Skeletal muscle tissue (tissue), 4 donors: ENCODE results near the gene GALNT16. TPM values are rescaled to one million over a fixed set of nuclear protein-coding genes. Genes with fewer than 3 reads are reported as not detected.
A peak's percentile ranks its signal among the peaks of the same experiment; 100 is the strongest.
"Not testable (repeated sequence)": the region's sequence is repeated elsewhere in the genome, so short reads cannot be mapped to it uniquely, and the experiment has no call there.

ENCODE experiments used
- H3K27ac ChIP-seq: one replicate; pipeline ENCODE4 v1.7.0; 2013; ENCODE audit warnings: mild to moderate bottlenecking, low read depth, low read length, inconsistent platforms
- H3K27me3 ChIP-seq, 3 donors: one replicate each; pipeline ENCODE4 v1.7.0; 2013; ENCODE audit warnings: low read length in 3 of 3; ENCODE audit not compliant: control insufficient read depth in 3 of 3, insufficient read depth in 3 of 3
- H3K36me3 ChIP-seq, 3 donors: one replicate each; pipeline ENCODE4 v1.7.0; 2013; ENCODE audit warnings: low read length in 3 of 3; ENCODE audit not compliant: control insufficient read depth in 3 of 3, insufficient read depth in 3 of 3
- H3K4me1 ChIP-seq, 3 donors: one replicate each; pipeline ENCODE4 v1.7.0; 2013; ENCODE audit warnings: low read length in 3 of 3, mild to moderate bottlenecking in 3 of 3; ENCODE audit not compliant: control insufficient read depth in 3 of 3, insufficient read depth in 3 of 3
- H3K4me3 ChIP-seq, 3 donors: one replicate each; pipeline ENCODE4 v1.7.0; 2013; ENCODE audit warnings: low read length in 3 of 3
- H3K9ac ChIP-seq, 3 donors: one replicate each; pipeline ENCODE4 v1.7.0; 2013; ENCODE audit warnings: low read length in 3 of 3, mild to moderate bottlenecking in 3 of 3, moderate library complexity in 2 of 3, low read depth in 1 of 3
- H3K9me3 ChIP-seq, 3 donors: one replicate each; pipeline ENCODE4 v1.7.0; 2013; ENCODE audit warnings: low read length in 3 of 3; ENCODE audit not compliant: control insufficient read depth in 3 of 3
- total RNA-seq: library from RNA; depleted of rRNA; stranded (reverse); fragments of >200 nt; gene quantifications from one replicate; pipeline ENCODE4 v1.2.3, GENCODE V29; 2014
- donor health status: Osteomylitis.

The GALNT16 gene
- total RNA-seq, 1 donor from 2014 or later = 8.4 TPM

- no peak overlapping the region for H3K4me3 ChIP-seq
- no peak overlapping the region for H3K27ac ChIP-seq
- no peaks in the 10 kb centered on the region for H3K27me3 ChIP-seq
- peaks cover 6 to 20% (median 18%) of the 10 kb centered on the region in 3 donors for H3K36me3 ChIP-seq
- H3K9me3 ChIP-seq = peaks cover 0 to 2% (median 0%) of the 10 kb centered on the region in 3 donors
- no peak overlapping the region for H3K9ac ChIP-seq
- no peaks in the 10 kb centered on the region for H3K4me1 ChIP-seq
Observed at GRCh38 chr14:69378274-69378673, 118.3 kb downstream of the GALNT16 start.

- H3K4me1 ChIP-seq = no peaks in the 10 kb centered on the region
- no peak overlapping the region for H3K27ac ChIP-seq
- H3K4me3 ChIP-seq = no peak overlapping the region
- no peaks in the 10 kb centered on the region for H3K9me3 ChIP-seq
- no peaks in the 10 kb centered on the region for H3K27me3 ChIP-seq
- peaks cover 7 to 35% (median 23%) of the 10 kb centered on the region in 3 donors for H3K36me3 ChIP-seq
- H3K9ac ChIP-seq = no peak overlapping the region
Observed at GRCh38 chr14:69387311-69387710, 127.4 kb downstream of the GALNT16 start.

- H3K27me3 ChIP-seq, H3K9me3 ChIP-seq, H3K27ac ChIP-seq, H3K4me3 ChIP-seq, H3K4me1 ChIP-seq, H3K9ac ChIP-seq: not testable (repeated sequence)
- H3K36me3 ChIP-seq = peaks cover 18 to 59% (median 44%) of the 10 kb centered on the region in 3 donors
Observed at GRCh38 chr14:69391400-69391799, 131.4 kb downstream of the GALNT16 start.

DNA sequence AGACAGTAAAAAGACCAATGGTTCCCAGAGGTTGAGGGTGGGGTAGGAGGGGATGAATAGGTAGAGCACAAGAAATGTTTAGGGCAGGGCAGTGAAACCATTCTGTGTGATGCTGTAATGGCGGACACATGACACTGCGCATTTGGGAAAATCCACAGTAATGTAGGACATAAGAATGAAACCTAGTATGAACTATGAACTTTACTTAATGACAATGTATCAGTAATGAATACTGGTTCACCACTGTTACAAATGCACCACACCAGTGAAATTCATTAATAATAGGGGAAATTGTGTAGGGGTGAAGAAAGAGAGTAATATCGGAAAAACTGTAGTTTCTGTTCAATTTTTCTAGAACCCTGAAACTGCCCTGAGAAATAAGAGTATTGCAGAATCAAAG lies 132.5 kb downstream of the GALNT16 start:
- H3K9ac ChIP-seq = no peak overlapping the region
- no peaks in the 10 kb centered on the region for H3K27me3 ChIP-seq
- H3K4me3 ChIP-seq = no peak overlapping the region
- peaks cover 18 to 53% (median 40%) of the 10 kb centered on the region in 3 donors for H3K36me3 ChIP-seq
- peaks cover 8 to 11% (median 9%) of the 10 kb centered on the region in 3 donors for H3K4me1 ChIP-seq
- no peak overlapping the region for H3K27ac ChIP-seq
- no peaks in the 10 kb centered on the region for H3K9me3 ChIP-seq

DNA sequence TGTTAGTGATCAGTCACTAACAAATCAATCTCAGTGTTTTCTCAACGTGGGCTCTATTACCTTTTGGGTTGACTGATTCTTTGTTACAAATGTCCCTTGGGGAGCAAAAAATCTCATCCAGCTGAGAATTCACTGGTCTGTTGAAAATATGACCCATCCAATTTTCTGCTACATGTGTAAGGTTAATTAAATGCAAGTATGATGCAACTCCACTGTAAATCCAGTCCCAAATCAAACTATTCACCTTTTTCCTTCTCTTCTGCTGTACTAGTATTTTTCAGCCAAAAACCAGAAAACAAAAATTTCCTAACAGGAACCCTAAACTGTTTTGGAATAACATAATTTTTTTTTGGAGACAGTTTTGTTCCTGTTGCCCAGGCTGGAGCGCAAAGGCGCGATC lies 136.0 kb downstream of the GALNT16 start:
- Histone ChIP-seq H3K27me3 (no peaks in the 10 kb centered on the region), H3K36me3 (peaks cover 18 to 44% (median 32%) of the 10 kb centered on the region in 3 donors), H3K9me3 (no peaks in the 10 kb centered on the region), H3K4me3 (no peak overlapping the region), H3K4me1 (peaks cover 25 to 29% (median 27%) of the 10 kb centered on the region in 3 donors), H3K9ac (no peak overlapping the region), H3K27ac (no peak overlapping the region)

GRCh38 chr14:69398053-69398817 lies 138.3 kb downstream of the GALNT16 start, which contains the start of the genes ERH and SLC39A9:
Gene ERH, minus strand, starts transcription at chr14:69398299. Its CDS starts 66 bp downstream, at chr14:69398233.
Gene SLC39A9, plus strand, starts transcription at chr14:69398692. Its CDS starts 678 bp downstream, at chr14:69399370.
- peaks cover 13 to 24% (median 21%) of the 10 kb centered on the region in 3 donors for H3K36me3 ChIP-seq
- peak within 1 kb of the TSS; percentile 88 to 99 (median 96) for H3K4me3 ChIP-seq
- peak within 1 kb of the TSS; percentile 93 to 97 (median 96) for H3K9ac ChIP-seq
- peak within 1 kb of the TSS; percentile 81 for H3K27ac ChIP-seq
- H3K9me3 ChIP-seq = no peaks in the 10 kb centered on the region
- H3K4me1 ChIP-seq = peaks cover 28 to 35% (median 29%) of the 10 kb centered on the region in 3 donors
- no peaks in the 10 kb centered on the region for H3K27me3 ChIP-seq

DNA sequence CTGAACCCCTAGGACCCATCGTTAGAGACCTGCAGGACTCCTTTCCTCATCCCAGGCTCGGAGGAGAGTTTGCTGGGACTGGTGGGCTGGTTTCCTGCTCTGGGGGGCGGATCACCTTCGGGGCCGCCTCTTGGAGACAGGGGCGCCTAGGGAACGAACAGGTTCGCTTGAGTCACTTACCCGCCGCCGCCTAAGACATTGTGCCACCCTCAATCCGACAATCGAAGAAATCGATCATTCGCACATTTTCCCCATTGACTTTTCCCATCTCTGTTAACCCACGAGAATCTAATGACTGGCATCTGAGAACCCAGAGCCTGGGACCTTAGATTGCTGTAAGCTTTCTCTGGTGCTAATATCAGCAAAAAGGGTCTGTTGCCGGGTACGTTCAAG lies 138.9 kb downstream of the GALNT16 start:
- Histone ChIP-seq H3K4me3 (peak overlapping the region; percentile 88 to 99 (median 96)), H3K27ac (peak overlapping the region; percentile 81), H3K9ac (peak overlapping the region; percentile 91 to 97 (median 96)), H3K9me3 (no peaks in the 10 kb centered on the region), H3K36me3 (peaks cover 8 to 18% (median 16%) of the 10 kb centered on the region in 3 donors), H3K27me3 (no peaks in the 10 kb centered on the region), H3K4me1 (peaks cover 28 to 35% (median 29%) of the 10 kb centered on the region in 3 donors)

GRCh38 chr14:69399750-69400149 lies 139.8 kb downstream of the GALNT16 start:
- peak overlapping the region; percentile 88 to 99 (median 96) for H3K4me3 ChIP-seq
- peaks cover 28 to 38% (median 29%) of the 10 kb centered on the region in 3 donors for H3K4me1 ChIP-seq
- no peaks in the 10 kb centered on the region for H3K9me3 ChIP-seq
- peak overlapping the region in 1 of 3 donors; percentile 40 for H3K9ac ChIP-seq
- H3K27me3 ChIP-seq = no peaks in the 10 kb centered on the region
- H3K36me3 ChIP-seq = peaks cover 4 to 12% (median 10%) of the 10 kb centered on the region in 3 donors
- H3K27ac ChIP-seq = no peak overlapping the region

DNA sequence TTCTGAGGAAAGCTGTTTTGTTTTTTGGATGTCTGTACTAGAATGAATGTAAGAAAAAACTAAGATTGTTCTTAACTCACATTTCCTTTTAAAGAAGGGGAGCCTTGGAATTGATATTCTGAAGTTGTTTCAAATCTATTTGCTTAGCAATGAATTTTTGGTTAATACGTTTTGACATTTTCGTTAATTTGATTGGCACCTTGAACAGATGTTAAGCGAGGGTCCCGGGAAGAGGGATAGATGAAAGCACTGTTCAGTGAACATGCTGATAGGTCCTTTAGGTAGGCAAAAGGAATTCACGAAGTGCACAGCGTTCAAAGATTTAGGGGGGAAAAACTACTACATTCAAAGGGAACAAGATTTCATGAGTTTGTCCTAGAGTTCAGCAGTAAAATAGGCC lies 140.2 kb downstream of the GALNT16 start:
- Histone ChIP-seq H3K27ac (no peak overlapping the region), H3K9me3 (no peaks in the 10 kb centered on the region), H3K4me3 (peak overlapping the region; percentile 22 to 96 (median 88)), H3K4me1 (peaks cover 28 to 38% (median 29%) of the 10 kb centered on the region in 3 donors), H3K9ac (peak overlapping the region in 1 of 3 donors; percentile 40), H3K36me3 (peaks cover under 1 to 8% (median 6%) of the 10 kb centered on the region in 3 donors), H3K27me3 (no peaks in the 10 kb centered on the region)

DNA sequence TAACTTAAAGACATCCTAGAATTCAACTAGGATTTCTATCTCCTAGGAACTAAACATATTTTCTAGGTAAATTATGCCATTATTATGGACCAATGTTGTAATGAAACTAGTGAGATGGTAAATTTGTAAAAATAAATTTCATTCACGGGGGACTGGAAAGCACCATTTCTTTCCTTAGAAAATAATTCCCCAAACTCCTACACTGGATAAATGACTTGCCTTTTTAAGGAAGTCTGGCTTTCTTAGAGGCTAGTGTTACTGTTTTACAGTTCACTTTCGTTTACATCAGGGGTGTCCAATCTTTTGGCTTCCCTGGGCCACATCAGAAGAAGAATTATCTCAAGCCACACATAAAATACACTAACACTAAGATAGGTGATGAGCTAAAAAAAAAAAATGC lies 141.9 kb downstream of the GALNT16 start:
- no peaks in the 10 kb centered on the region for H3K36me3 ChIP-seq
- H3K9me3 ChIP-seq = no peaks in the 10 kb centered on the region
- H3K27ac ChIP-seq = no peak overlapping the region
- peaks cover 24 to 36% (median 28%) of the 10 kb centered on the region in 3 donors for H3K4me1 ChIP-seq
- H3K9ac ChIP-seq = no peak overlapping the region
- no peaks in the 10 kb centered on the region for H3K27me3 ChIP-seq
- H3K4me3 ChIP-seq = no peak overlapping the region
